ENCODE results near the gene CAVIN1. TPM values are rescaled to one million over a fixed set of nuclear protein-coding genes. Genes with fewer than 3 reads are reported as not detected.
A peak's percentile ranks its signal among the peaks of the same experiment; 100 is the strongest.

CAVIN1 gene
- total and polyA plus RNA-seq, 2 experiments from 2014 or later = 47.7 to 61.3 TPM

- Histone ChIP-seq H3K27me3 (no peaks in the 10 kb centered on the region), H3K36me3 (no peaks in the 10 kb centered on the region), H3K9me3 (ENCODE audit: low read depth) (no peaks in the 10 kb centered on the region), H3K4me3 (no peak overlapping the region), H3K4me1 (ENCODE audit: low read depth) (peaks cover 1% of the 10 kb centered on the region), H3K27ac (no peak overlapping the region)
- DNase-seq (ENCODE audit: low read depth in 1 of 2, low spot score in 1 of 2) = no peak
- no peak for TF ChIP-seq CTCF (IDR thresholded peaks at IDR 0.05; ENCODE audit: low read depth, low read length)
Measured at GRCh38 chr17:42414704-42415409, 8.2 kb downstream of the CAVIN1 start.

DNA sequence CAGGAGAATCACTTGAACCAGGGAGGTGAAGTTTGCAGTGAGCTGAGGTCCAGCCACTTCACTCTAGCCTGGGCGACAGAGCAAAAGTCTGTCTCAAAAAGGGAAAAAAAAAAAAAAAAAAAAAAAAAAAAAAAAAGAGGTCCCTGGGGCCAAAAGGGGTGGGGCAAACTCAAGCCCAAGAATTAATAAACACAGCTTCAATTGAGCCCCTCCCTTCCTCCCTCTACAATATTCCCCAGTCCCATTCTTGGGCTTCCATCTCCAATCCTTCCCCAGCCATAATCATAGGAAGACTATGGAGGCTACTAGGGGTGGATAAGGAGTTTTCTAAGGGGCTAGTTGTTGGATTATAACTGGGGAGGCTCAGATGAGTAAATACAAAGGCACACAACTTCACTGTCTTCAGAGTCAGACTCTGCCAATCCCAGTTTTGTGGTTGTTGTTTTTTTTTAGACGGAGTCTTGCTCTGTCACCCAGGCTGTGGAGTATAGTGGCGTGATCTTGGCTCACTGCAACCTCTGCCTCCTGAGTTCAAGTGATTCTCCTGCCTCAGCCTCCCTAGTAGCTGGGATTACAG, 9.5 kb downstream of the CAVIN1 start:
- Histone ChIP-seq H3K4me3 (no peak overlapping the region), H3K27ac (no peak overlapping the region), H3K27me3 (no peaks in the 10 kb centered on the region), H3K4me1 (ENCODE audit: low read depth) (no peaks in the 10 kb centered on the region), H3K36me3 (no peaks in the 10 kb centered on the region), H3K9me3 (ENCODE audit: low read depth) (no peaks in the 10 kb centered on the region)
- DNase-seq (ENCODE audit: low read depth in 1 of 2, low spot score in 1 of 2) = peak in 1 of 2 donors; percentile 24
- TF ChIP-seq CTCF (IDR thresholded peaks at IDR 0.05; ENCODE audit: low read depth, low read length) = no peak

GRCh38 chr17:42411905-42412679, 11.0 kb downstream of the CAVIN1 start:
- no peaks in the 10 kb centered on the region for H3K36me3 ChIP-seq
- no peak for TF ChIP-seq CTCF (IDR thresholded peaks at IDR 0.05; ENCODE audit: low read depth, low read length)
- no peaks in the 10 kb centered on the region for H3K4me1 ChIP-seq (ENCODE audit: low read depth)
- H3K27ac ChIP-seq = no peak overlapping the region
- no peak for DNase-seq (ENCODE audit: low read depth in 1 of 2, low spot score in 1 of 2)
- no peaks in the 10 kb centered on the region for H3K9me3 ChIP-seq (ENCODE audit: low read depth)
- H3K4me3 ChIP-seq = no peak overlapping the region
- H3K27me3 ChIP-seq = no peaks in the 10 kb centered on the region

DNA sequence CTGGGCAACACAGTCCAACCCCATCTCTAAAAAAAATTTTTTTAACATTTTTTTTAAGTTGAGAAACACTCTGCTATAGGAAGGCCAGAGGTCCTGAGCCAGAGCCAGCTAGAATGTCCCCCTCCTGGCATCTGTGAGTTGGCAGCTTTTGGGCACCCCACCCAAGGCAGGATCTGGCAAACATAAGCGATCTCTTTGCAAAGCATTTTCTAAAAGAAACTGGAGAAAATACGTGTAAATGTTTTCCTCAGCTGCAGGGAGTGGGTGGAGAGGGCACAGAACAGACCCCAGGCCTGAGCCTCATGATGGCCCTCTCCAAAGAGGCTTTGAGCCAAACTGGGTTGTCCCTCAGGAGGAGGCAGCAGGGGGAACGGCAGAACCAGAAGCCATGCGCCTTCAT, 11.7 kb downstream of the CAVIN1 start:
- no peak overlapping the region for H3K27ac ChIP-seq
- H3K4me1 ChIP-seq (ENCODE audit: low read depth) = no peaks in the 10 kb centered on the region
- TF ChIP-seq CTCF (IDR thresholded peaks at IDR 0.05; ENCODE audit: low read depth, low read length) = no peak
- no peaks in the 10 kb centered on the region for H3K36me3 ChIP-seq
- H3K9me3 ChIP-seq (ENCODE audit: low read depth) = no peaks in the 10 kb centered on the region
- no peak for DNase-seq (ENCODE audit: low read depth in 1 of 2, low spot score in 1 of 2)
- H3K27me3 ChIP-seq = no peaks in the 10 kb centered on the region
- no peak overlapping the region for H3K4me3 ChIP-seq

- Histone ChIP-seq H3K27me3 (no peaks in the 10 kb centered on the region), H3K4me1 (ENCODE audit: low read depth) (no peaks in the 10 kb centered on the region), H3K27ac (no peak overlapping the region), H3K9me3 (ENCODE audit: low read depth) (no peaks in the 10 kb centered on the region), H3K4me3 (no peak overlapping the region), H3K36me3 (no peaks in the 10 kb centered on the region)
- TF ChIP-seq CTCF (IDR thresholded peaks at IDR 0.05; ENCODE audit: low read depth, low read length) = no peak
- no peak for DNase-seq (ENCODE audit: low read depth in 1 of 2, low spot score in 1 of 2)
Measured at GRCh38 chr17:42410319-42410685, 12.8 kb downstream of the CAVIN1 start.
